ENCODE measurements around the gene PLEKHO2. TPM values are rescaled to one million over a fixed set of nuclear protein-coding genes. Genes with fewer than 3 reads are reported as not detected.

Gene PLEKHO2
- total and polyA plus RNA-seq, 2 of the 13 experiments (the other 11 are each of a cell fraction or from before 2014, with no cell fraction given): 3.8 to 4.8 TPM

DNA sequence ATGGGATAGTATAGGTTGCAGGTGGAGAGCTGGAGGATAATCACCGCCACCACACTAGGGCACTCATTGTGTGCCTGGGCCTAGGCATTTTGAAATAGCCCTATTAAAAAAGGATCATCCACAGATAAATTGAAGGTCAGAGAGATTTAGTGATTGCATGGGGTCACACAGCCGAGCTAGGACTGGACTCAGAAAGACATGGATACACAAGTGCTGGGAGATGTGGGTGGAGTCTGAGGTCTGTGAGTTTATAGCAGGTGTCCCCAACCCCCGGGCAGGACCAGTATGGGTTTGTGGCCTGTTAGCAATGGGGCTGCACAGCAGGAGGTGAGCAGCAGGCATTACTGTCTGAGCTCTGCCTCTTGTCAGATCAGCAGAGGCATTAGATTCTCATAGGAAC, 64.7 kb downstream of the PLEKHO2 start:
- no peaks in the 10 kb centered on the region for H3K79me2 ChIP-seq (ENCODE audit: insufficient read depth, low read length)
- intact Hi-C loops (cut with micrococcal nuclease; ENCODE audit: unreplicated experiment) (no loop called here), in situ Hi-C loops (cut with HindIII; ENCODE audit: extremely low pct_ligation_motif_present, low pct_unique_long_range_greater_than_20kb) (no loop called here)
- DNase-seq (ENCODE audit: low spot score) (no peak), FAIRE-seq (no peak), ATAC-seq (no peak)
- H3K27me3 ChIP-seq (ENCODE audit: control insufficient read depth in 1 of 2, insufficient read depth in 2 of 2, low read length in 2 of 2): peaks cover 0 to 10% of the 10 kb centered on the region in 2 experiments; a peak in 3 of 5 replicates
- no peak overlapping the region for H2AFZ ChIP-seq (ENCODE audit: low read length)
- ChIA-PET CTCF (ENCODE audit: low intra/inter-chr PET ratio, low total read pairs) (interaction anchor here (1.6 kb wide), 1 partner anchor 175 kb away, joined by 20 read pairs; no protein-coding TSS in a partner anchor), POLR2A (no interaction called here)
- no peak overlapping the region for H3K4me2 ChIP-seq (ENCODE audit: low read depth, low read length)
- H3K4me1 ChIP-seq (ENCODE audit: insufficient read depth, low read length): peaks cover 4% of the 10 kb centered on the region; the same call in 1 of the 2 replicates
- no peaks in the 10 kb centered on the region for H4K20me1 ChIP-seq (ENCODE audit: insufficient read depth, low read length)
- no peaks in the 10 kb centered on the region for H3K36me3 ChIP-seq (replicated peaks in 1 of 2; ENCODE audit: control insufficient read depth in 1 of 2, insufficient read depth in 2 of 2, low read length in 2 of 2)
- no TSS peak for BruUV-seq (replicated peaks)
- H3K9ac ChIP-seq (ENCODE audit: insufficient read depth, low read depth, low read length): no peak overlapping the region
- WGBS (ENCODE audit: low lambda C conversion rate): 57% methylated on average over 3 of the region's 3 CpGs
- H3K9me3 ChIP-seq (ENCODE audit: low read length): peaks cover 5% of the 10 kb centered on the region; the same call in 1 of the 2 replicates
- no peak for TF ChIP-seq ZBTB8A (CRISPR knock-in tag; IDR thresholded peaks at IDR 0.05; ENCODE audit: borderline replicate concordance, low read depth)
- TF ChIP-seq FOXJ3 (CRISPR knock-in tag; IDR thresholded peaks at IDR 0.05; ENCODE audit: borderline replicate concordance): no peak
- no peak for TF ChIP-seq ZMYM2 (CRISPR knock-in tag; IDR thresholded peaks at IDR 0.05)
- TF ChIP-seq ZNF598 (CRISPR knock-in tag; IDR thresholded peaks at IDR 0.05; ENCODE audit: borderline replicate concordance): no peak
- no peak for TF ChIP-seq MAZ (IDR thresholded peaks at IDR 0.05; ENCODE audit: borderline replicate concordance, low read depth, low read length)
- no peak for TF ChIP-seq MAZ (CRISPR knock-in tag; IDR thresholded peaks at IDR 0.05; ENCODE audit: low read depth)
- no peak for TF ChIP-seq EP300 (IDR thresholded peaks at IDR 0.05; ENCODE audit: low read depth in 2 of 2, low read length in 2 of 2)
- TF ChIP-seq EP300 (CRISPR knock-in tag; IDR thresholded peaks at IDR 0.05; ENCODE audit: borderline replicate concordance): no peak
- no peak for TF ChIP-seq EHMT2 (IDR thresholded peaks at IDR 0.05; ENCODE audit: borderline replicate concordance, low read depth, low read length)
- no peak for TF ChIP-seq WIZ (CRISPR knock-in tag; IDR thresholded peaks at IDR 0.05)
- no peak for TF ChIP-seq SP1 (IDR thresholded peaks at IDR 0.05)
- no peak for TF ChIP-seq SP1 (CRISPR knock-in tag; IDR thresholded peaks at IDR 0.05)
- no peak for TF ChIP-seq ZNF558 (CRISPR knock-in tag; IDR thresholded peaks at IDR 0.05; ENCODE audit: borderline replicate concordance)
- no peak for TF ChIP-seq ZNF703 (CRISPR knock-in tag; IDR thresholded peaks at IDR 0.05; ENCODE audit: borderline replicate concordance)
- TF ChIP-seq, protein P1, sequence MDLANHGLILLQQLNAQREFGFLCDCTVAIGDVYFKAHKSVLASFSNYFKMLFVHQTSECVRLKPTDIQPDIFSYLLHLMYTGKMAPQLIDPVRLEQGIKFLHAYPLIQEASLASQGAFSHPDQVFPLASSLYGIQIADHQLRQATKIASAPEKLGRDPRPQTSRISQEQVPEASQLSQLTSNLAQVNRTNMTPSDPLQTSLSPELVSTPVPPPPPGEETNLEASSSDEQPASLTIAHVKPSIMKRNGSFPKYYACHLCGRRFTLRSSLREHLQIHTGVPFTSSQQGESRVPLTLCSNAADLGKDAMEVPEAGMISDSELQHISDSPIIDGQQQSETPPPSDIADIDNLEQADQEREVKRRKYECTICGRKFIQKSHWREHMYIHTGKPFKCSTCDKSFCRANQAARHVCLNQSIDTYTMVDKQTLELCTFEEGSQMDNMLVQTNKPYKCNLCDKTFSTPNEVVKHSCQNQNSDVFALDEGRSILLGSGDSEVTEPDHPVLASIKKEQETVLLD (CRISPR knock-in tag; IDR thresholded peaks at IDR 0.05; ENCODE audit: low read depth): no peak
- TF ChIP-seq NAIF1 (CRISPR knock-in tag; IDR thresholded peaks at IDR 0.05; ENCODE audit: borderline replicate concordance): no peak
- TF ChIP-seq SP140L (CRISPR knock-in tag; IDR thresholded peaks at IDR 0.05; ENCODE audit: borderline replicate concordance): no peak
- H3K27ac ChIP-seq (ENCODE audit: extremely low read length, insufficient read depth, low read length): no peak overlapping the region
- H3K4me3 ChIP-seq (replicated peaks in 1 of 3; ENCODE audit: insufficient read depth in 1 of 3, low read depth in 2 of 3, low read length in 3 of 3): no peak overlapping the region
